T-helper 1 cell (primary cell): ENCODE data around the gene WAC.

Source experiments
- DNase-seq, 5 donors: peaks; one replicate each; pipeline ENCODE4 v3.0.0-alpha.2; 2012 to 2020

Gene WAC

DNA sequence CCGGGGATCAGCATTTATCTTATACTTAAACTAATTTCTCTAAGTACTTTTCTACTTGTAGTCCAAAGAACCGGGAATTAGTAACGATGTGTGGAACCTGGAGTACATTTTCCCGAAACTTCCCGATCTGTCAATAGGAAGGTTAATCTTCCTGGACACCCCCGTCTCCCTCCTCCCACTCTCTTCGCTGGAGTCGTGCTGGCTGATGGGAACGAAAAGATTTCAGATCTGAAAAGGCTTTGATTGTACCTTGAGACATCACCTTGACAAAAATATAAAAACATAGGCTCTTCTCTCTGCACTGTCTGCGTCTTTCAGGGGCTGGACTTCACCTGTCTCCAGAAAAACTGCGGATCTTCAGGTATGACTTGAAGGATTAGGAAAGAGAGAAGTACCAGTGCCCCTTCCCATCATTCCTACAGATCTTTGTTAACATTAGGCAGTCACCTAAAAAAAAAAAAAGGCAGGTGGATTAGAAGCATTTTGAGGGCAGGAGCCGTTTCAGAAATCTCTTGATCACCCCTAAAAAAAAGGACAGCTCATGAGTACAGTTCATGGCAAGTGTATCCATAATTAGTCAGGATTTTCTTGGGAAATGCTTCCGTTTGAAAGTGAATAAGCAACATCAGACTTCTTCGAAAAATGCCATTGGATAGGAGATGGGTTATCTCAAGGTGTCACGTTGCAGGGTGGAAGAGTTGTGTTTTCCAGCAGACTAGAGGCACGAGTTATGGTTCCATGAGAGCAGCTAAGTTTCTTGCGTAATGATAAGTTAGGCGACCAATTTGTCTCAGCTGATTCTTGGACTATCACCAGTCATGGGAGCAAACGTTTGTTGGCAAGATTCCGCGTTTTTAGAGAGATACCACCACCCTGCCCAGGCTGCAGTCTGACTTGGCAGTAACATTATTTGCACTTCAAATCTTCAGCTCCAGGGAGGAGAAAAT, 136.6 kb downstream of the WAC start:
- DNase-seq, result no peak
